Measurements from ENCODE around the gene KIFC3. TPM values are rescaled to one million over a fixed set of nuclear protein-coding genes. Genes with fewer than 3 reads are reported as not detected.

The KIFC3 gene
- polyA plus RNA-seq, 1 experiment: 60.5 TPM

- ChIA-PET CTCF (no interaction called here), POLR2A (no interaction called here)
- no peak for TF ChIP-seq CTCF (IDR thresholded peaks at IDR 0.05; ENCODE audit: insufficient read depth, low read depth, low read length)
- H3K4me3 ChIP-seq (ENCODE audit: low read depth, low read length): no peak overlapping the region
- peaks cover 2% of the 10 kb centered on the region for H3K27me3 ChIP-seq (ENCODE audit: control insufficient read depth, insufficient read depth, low read length)
- DNase-seq (ENCODE audit: low read depth): no peak
- no peaks in the 10 kb centered on the region for H3K36me3 ChIP-seq (ENCODE audit: control insufficient read depth, insufficient read depth, low read length)
Measured at GRCh38 chr16:57829969-57830360, 27.7 kb upstream of the KIFC3 start.

GRCh38 chr16:57828272-57829161, 26.2 kb upstream of the KIFC3 start:
- TF ChIP-seq CTCF (IDR thresholded peaks at IDR 0.05; ENCODE audit: insufficient read depth, low read depth, low read length): 0 out of 2 replicates have a peak, but pooled peaks have one; percentile 9
- H3K4me3 ChIP-seq (ENCODE audit: low read depth, low read length): no peak overlapping the region
- ChIA-PET POLR2A (no interaction called here), CTCF (no interaction called here)
- DNase-seq (ENCODE audit: low read depth): no peak
- no peaks in the 10 kb centered on the region for H3K36me3 ChIP-seq (ENCODE audit: control insufficient read depth, insufficient read depth, low read length)
- H3K27me3 ChIP-seq (ENCODE audit: control insufficient read depth, insufficient read depth, low read length): peaks cover 2% of the 10 kb centered on the region

GRCh38 chr16:57826706-57827625, 24.7 kb upstream of the KIFC3 start:
- DNase-seq (ENCODE audit: low read depth): no peak

GRCh38 chr16:57826052-57826451, 23.8 kb upstream of the KIFC3 start:
- ChIA-PET POLR2A (no interaction called here), CTCF (no interaction called here)
- no peak for DNase-seq (ENCODE audit: low read depth)
- no peak overlapping the region for H3K4me3 ChIP-seq (ENCODE audit: low read depth, low read length)
- TF ChIP-seq CTCF (IDR thresholded peaks at IDR 0.05; ENCODE audit: insufficient read depth, low read depth, low read length): no peak
- peaks cover 2% of the 10 kb centered on the region for H3K27me3 ChIP-seq (ENCODE audit: control insufficient read depth, insufficient read depth, low read length)
- H3K36me3 ChIP-seq (ENCODE audit: control insufficient read depth, insufficient read depth, low read length): no peaks in the 10 kb centered on the region

More at GRCh38 chr16:57826706-57827625, 24.7 kb upstream of the KIFC3 start:
- ChIA-PET POLR2A (no interaction called here), CTCF (no interaction called here)
- TF ChIP-seq CTCF (IDR thresholded peaks at IDR 0.05; ENCODE audit: insufficient read depth, low read depth, low read length): no peak
- Histone ChIP-seq H3K4me3 (ENCODE audit: low read depth, low read length) (no peak overlapping the region), H3K36me3 (ENCODE audit: control insufficient read depth, insufficient read depth, low read length) (no peaks in the 10 kb centered on the region), H3K27me3 (ENCODE audit: control insufficient read depth, insufficient read depth, low read length) (peaks cover 2% of the 10 kb centered on the region)

All from BJ (cell line).